MM.1S (cell line): ENCODE data around the gene NUAK1.

ENCODE experiments used
- EZH2phosphoT487 ChIP-seq: fragments of 300-600 bp; sonication (generic); IDR thresholded peaks from 2 replicates; pipeline ENCODE4 v1.6.1; 2018; ENCODE audit warnings: antibody characterized with exemption, low read length
- TF ChIP-seq, protein P1 (sequence below): fragments of 300-600 bp; sonication (generic); IDR thresholded peaks from 2 replicates; pipeline ENCODE4 v1.5.1; 2016; ENCODE audit warnings: antibody characterized with exemption, low read length, mixed read lengths

DNA sequence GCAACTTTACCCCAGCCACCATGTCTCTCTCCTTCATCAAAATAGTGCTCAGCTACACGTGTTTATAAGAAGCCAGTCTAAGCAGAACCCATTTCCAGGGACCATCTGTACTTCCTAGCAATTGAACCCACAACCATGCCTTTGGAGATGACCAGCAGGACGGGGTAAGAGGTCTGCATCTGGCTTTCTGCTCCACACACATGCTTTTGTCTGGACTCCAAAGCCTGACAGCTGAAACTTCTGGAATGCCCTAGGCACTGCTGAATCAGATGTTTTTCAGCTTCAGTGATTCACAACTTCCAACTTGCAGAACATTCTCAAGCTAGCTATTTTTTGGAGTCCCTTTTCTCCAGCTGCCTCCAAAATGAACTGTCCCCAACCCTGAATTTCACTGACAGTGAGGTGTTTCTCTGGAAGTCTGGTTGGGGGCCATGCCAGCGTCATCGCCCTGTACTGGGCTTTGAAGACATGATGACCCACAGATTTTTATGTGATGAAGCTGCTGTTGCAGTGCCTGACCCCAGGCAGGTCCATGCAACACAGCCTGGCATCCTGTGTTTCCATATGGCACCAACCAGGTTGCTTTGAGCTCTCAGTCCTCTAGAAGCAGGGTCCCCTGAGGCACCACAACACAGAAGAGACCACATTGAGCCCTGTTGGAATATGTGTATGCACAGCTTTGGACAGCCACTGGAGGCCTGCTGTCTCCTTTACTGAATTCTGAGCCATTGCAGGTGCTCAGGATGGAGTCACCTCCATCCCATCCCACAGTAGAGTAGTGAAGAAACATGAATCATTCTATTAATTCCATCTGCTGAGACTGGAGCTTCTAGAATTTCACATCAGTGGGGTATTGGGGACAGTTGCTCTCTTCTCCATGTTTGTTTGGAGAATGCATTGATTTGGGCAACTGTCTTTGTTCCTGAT is 80.2 kb downstream of the NUAK1 start:
- TF ChIP-seq, protein P1, sequence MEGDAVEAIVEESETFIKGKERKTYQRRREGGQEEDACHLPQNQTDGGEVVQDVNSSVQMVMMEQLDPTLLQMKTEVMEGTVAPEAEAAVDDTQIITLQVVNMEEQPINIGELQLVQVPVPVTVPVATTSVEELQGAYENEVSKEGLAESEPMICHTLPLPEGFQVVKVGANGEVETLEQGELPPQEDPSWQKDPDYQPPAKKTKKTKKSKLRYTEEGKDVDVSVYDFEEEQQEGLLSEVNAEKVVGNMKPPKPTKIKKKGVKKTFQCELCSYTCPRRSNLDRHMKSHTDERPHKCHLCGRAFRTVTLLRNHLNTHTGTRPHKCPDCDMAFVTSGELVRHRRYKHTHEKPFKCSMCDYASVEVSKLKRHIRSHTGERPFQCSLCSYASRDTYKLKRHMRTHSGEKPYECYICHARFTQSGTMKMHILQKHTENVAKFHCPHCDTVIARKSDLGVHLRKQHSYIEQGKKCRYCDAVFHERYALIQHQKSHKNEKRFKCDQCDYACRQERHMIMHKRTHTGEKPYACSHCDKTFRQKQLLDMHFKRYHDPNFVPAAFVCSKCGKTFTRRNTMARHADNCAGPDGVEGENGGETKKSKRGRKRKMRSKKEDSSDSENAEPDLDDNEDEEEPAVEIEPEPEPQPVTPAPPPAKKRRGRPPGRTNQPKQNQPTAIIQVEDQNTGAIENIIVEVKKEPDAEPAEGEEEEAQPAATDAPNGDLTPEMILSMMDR, result no peak
- no peak for TF ChIP-seq EZH2phosphoT487
